GM21723 (cell line): ENCODE results near the gene SCGB3A2.

Source experiments
- ATAC-seq: cut with Tn5 transposase; IDR thresholded peaks from one replicate; pipeline ENCODE4 v1.9.1; 2021; ENCODE audit warnings: mild to moderate bottlenecking, moderate library complexity; ENCODE audit not compliant: unreplicated experiment

SCGB3A2 gene

GRCh38 chr5:147902609-147903115 is 24.2 kb downstream of the SCGB3A2 start:
- no peak for ATAC-seq

- no peak for ATAC-seq
Measured at GRCh38 chr5:147904110-147904509, 25.6 kb downstream of the SCGB3A2 start.

GRCh38 chr5:147906326-147907095 is 28.0 kb downstream of the SCGB3A2 start, which contains the start of gene C5orf46:
C5orf46 (minus strand) TSS chr5:147906538; CDS start chr5:147906501, 37 bp downstream.
- no peak for ATAC-seq

- no peak for ATAC-seq
Measured at GRCh38 chr5:147911427-147911826, 32.9 kb downstream of the SCGB3A2 start.

GRCh38 chr5:147912011-147912410 is 33.5 kb downstream of the SCGB3A2 start:
- ATAC-seq: no peak

- ATAC-seq: no peak
Measured at GRCh38 chr5:147913786-147914185, 35.3 kb downstream of the SCGB3A2 start.

GRCh38 chr5:147918101-147918685 is 39.7 kb downstream of the SCGB3A2 start:
- ATAC-seq: no peak

GRCh38 chr5:147918899-147919298 is 40.4 kb downstream of the SCGB3A2 start:
- ATAC-seq: no peak

- ATAC-seq: no peak
Measured at GRCh38 chr5:147920420-147921030, 42.0 kb downstream of the SCGB3A2 start.

- ATAC-seq: no peak
Measured at GRCh38 chr5:147921136-147921535, 42.6 kb downstream of the SCGB3A2 start.

- no peak for ATAC-seq
Measured at GRCh38 chr5:147925020-147925419, 46.5 kb downstream of the SCGB3A2 start.

GRCh38 chr5:147927901-147928300 is 49.4 kb downstream of the SCGB3A2 start:
- ATAC-seq: no peak

- ATAC-seq: peak; percentile 84
Measured at GRCh38 chr5:147930769-147931168, 52.3 kb downstream of the SCGB3A2 start.
